Endothelial cell of umbilical vein (primary cell): ENCODE data around the gene SHFL. TPM values are rescaled to one million over a fixed set of nuclear protein-coding genes. Genes with fewer than 3 reads are reported as not detected.

Source experiments
- BruUV-seq: library from RNA; stranded (reverse); fragments of 400-500 nt; replicated peaks from 2 replicates; lab custom pipeline; 2021; lab: Mats Ljungman, UMichigan
- CTCF ChIA-PET: fragments of 300-600, 350-600 bp; sonication (Branson Sonifier 250); formaldehyde crosslinking; loops from one replicate; lab custom pipeline; 2021; ENCODE audit warnings: antibody characterized with exemption, inconsistent platforms; lab: Charles Lee
- POLR2A ChIA-PET: fragments of 300-600, 350-600 bp; sonication (Branson Sonifier 250); formaldehyde crosslinking; loops from one replicate; lab custom pipeline; 2021; ENCODE audit warnings: antibody characterized with exemption, inconsistent platforms; lab: Charles Lee
- DNase-seq: peaks from one replicate; pipeline ENCODE4 v3.0.0-alpha.2; 2011; ENCODE audit warnings: low read depth, low spot score
- FAIRE-seq: peaks from 2 replicates; lab custom pipeline; 2011; peaks lifted over from hg19 to GRCh38; lab: Jason Lieb, UNC
- H2AFZ ChIP-seq: 2 replicates; pipeline ENCODE4 v1.6.0; 2012; ENCODE audit warnings: low read depth, low read length, control low read depth, inconsistent platforms
- H3K27ac ChIP-seq: 2 replicates; pipeline ENCODE4 v1.5.1; 2011; ENCODE audit warnings: low read depth, mild to moderate bottlenecking, control low read depth, low read length, moderate library complexity; ENCODE audit not compliant: insufficient read depth
- H3K27me3 ChIP-seq, 2 experiments: 2 replicates each; pipeline versions ENCODE4 v1.6.0 to v1.6.1; 2011; ENCODE audit warnings: low read length in 2 of 2, mixed read lengths in 1 of 2; ENCODE audit not compliant: control insufficient read depth in 2 of 2, insufficient read depth in 2 of 2
- H3K36me3 ChIP-seq, 2 experiments: 2 replicates in 1 of 2; 3 replicates in 1 of 2; pipeline ENCODE4 v1.5.1; 2011; ENCODE audit warnings: low read length in 2 of 2, mild to moderate bottlenecking in 1 of 2, moderate library complexity in 1 of 2; ENCODE audit not compliant: control insufficient read depth in 2 of 2, insufficient read depth in 2 of 2; ENCODE audit errors: extremely low read depth in 1 of 2
- H3K4me1 ChIP-seq: 3 replicates; pipeline ENCODE4 v1.5.1; 2011; ENCODE audit warnings: mild to moderate bottlenecking, low read length; ENCODE audit not compliant: control insufficient read depth, insufficient read depth; ENCODE audit errors: extremely low read depth
- H3K4me2 ChIP-seq: 2 replicates; pipeline ENCODE4 v1.6.1; 2011; ENCODE audit warnings: low read length, control low read depth, mixed read lengths; ENCODE audit not compliant: insufficient read depth
- H3K4me3 ChIP-seq, 3 experiments: fragments of 200-600 bp in 1 of 3; sonication (generic), shearing (Covaris generic) in 1 of 3; replicated peaks in 1 of 3; 2 replicates each; pipeline ENCODE4 v1.5.1; 2011 to 2016; ENCODE audit warnings: control low read depth in 3 of 3, low read length in 3 of 3, mild to moderate bottlenecking in 2 of 3, inconsistent platforms in 1 of 3, low read depth in 1 of 3, moderate library complexity in 1 of 3; ENCODE audit not compliant: insufficient read depth in 1 of 3
- H3K79me2 ChIP-seq: 2 replicates; pipeline ENCODE4 v1.6.0; 2012; ENCODE audit warnings: low read length, inconsistent platforms; ENCODE audit not compliant: control insufficient read depth, insufficient read depth
- H3K9ac ChIP-seq: replicated peaks from 2 replicates; pipeline ENCODE3; 2011; ENCODE audit warnings: low read length, control low read depth; ENCODE audit not compliant: insufficient read depth; ENCODE audit errors: extremely low read depth
- H3K9me1 ChIP-seq: replicated peaks from 3 replicates; pipeline ENCODE4 v1.6.0; 2011; ENCODE audit warnings: mild to moderate bottlenecking, low read length; ENCODE audit not compliant: control insufficient read depth, insufficient read depth; ENCODE audit errors: extremely low read depth
- H3K9me3 ChIP-seq: replicated peaks from 2 replicates; pipeline ENCODE4 v1.5.1; 2012; ENCODE audit warnings: low read length, inconsistent platforms; ENCODE audit not compliant: control insufficient read depth, insufficient read depth
- H4K20me1 ChIP-seq: replicated peaks from 2 replicates; pipeline ENCODE3; 2011; ENCODE audit warnings: mild to moderate bottlenecking, low read length; ENCODE audit not compliant: control insufficient read depth, insufficient read depth; ENCODE audit errors: extremely low read depth
- CTCF ChIP-seq, 2 donors: IDR thresholded peaks; 1 replicate in 1 of 2; 2 replicates in 1 of 2; pipeline ENCODE4 v1.5.1; 2011; ENCODE audit warnings: low read length in 2 of 2, mild to moderate bottlenecking in 2 of 2, moderate library complexity in 2 of 2, control low read depth in 1 of 2, inconsistent platforms in 1 of 2, low read depth in 1 of 2; ENCODE audit not compliant: insufficient read depth in 1 of 2; ENCODE audit errors: extremely low read depth in 1 of 2
- EZH2 ChIP-seq: IDR thresholded peaks from 2 replicates; pipeline ENCODE4 v1.6.1; 2012; ENCODE audit warnings: borderline replicate concordance, low read depth, mild to moderate bottlenecking, moderate library complexity, low read length, inconsistent platforms; ENCODE audit not compliant: severe bottlenecking
- FOS ChIP-seq: IDR thresholded peaks from 2 replicates; pipeline ENCODE4 v1.6.1; 2011; ENCODE audit warnings: mild to moderate bottlenecking, low read length, moderate library complexity, borderline replicate concordance; ENCODE audit not compliant: insufficient read depth
- GATA2 ChIP-seq: IDR thresholded peaks from 2 replicates; pipeline ENCODE4 v1.7.0; 2011; ENCODE audit warnings: low read depth, mild to moderate bottlenecking, moderate library complexity, mixed read lengths, low read length; ENCODE audit not compliant: insufficient read length, insufficient read depth
- JUN ChIP-seq: IDR thresholded peaks from 2 replicates; pipeline ENCODE4 v1.6.1; 2011; ENCODE audit warnings: borderline replicate concordance, low read depth; ENCODE audit not compliant: insufficient read length, insufficient read depth
- MAX ChIP-seq: IDR thresholded peaks from 2 replicates; pipeline ENCODE4 v1.6.1; 2011; ENCODE audit not compliant: insufficient read depth, insufficient read length
- MYC ChIP-seq: IDR thresholded peaks from one replicate; pipeline ENCODE4 v1.6.1; 2011; ENCODE audit warnings: mild to moderate bottlenecking, low read depth, low read length
- POLR2A ChIP-seq: IDR thresholded peaks from 2 replicates; pipeline ENCODE4 v1.6.1; 2012; ENCODE audit warnings: low read depth, mild to moderate bottlenecking, control low read depth, low read length
- POLR2AphosphoS5 ChIP-seq: IDR thresholded peaks from 2 replicates; pipeline ENCODE4 v1.6.1; 2012; ENCODE audit warnings: low read depth, mild to moderate bottlenecking, control low read depth, low read length, moderate library complexity; ENCODE audit not compliant: insufficient read depth
- dilution Hi-C: fragments of 300-500 bp; cut with MboI; formaldehyde crosslinking; loops from one replicate; pipeline ENCODE4 v1.15.0; 2019; ENCODE audit warnings: low sequenced_read_pairs; ENCODE audit not compliant: extremely low pct_ligation_motif_present
- intact Hi-C: fragments of 100-400 bp; cut with micrococcal nuclease; formaldehyde crosslinking; loops from one replicate; pipeline ENCODE4 v1.10.0; 2022
- polyA plus RNA-seq, 4 experiments: library from polyadenylated mRNA; depleted of rRNA in 3 of 4; stranded (reverse) in 3 of 4; unstranded in 1 of 4; fragments of >200 nt; gene quantifications; 2 replicates each; pipeline versions ENCODE4 v1.2.1 to v1.2.3, GENCODE V29; 2011 to 2012; ENCODE audit warnings: missing spikeins in 1 of 4
- total RNA-seq: library from RNA; stranded (reverse); gene quantifications from 2 replicates; pipeline ENCODE4 v1.2.3, GENCODE V29; 2021

The SHFL gene
- total and polyA plus RNA-seq, 2 donors (not counting 3 experiments of a cell fraction or from before 2014, with no cell fraction given), result 34.4 to 36.9 TPM

- no peaks in the 10 kb centered on the region for H3K4me1 ChIP-seq
- H3K36me3 ChIP-seq, result no peaks in the 10 kb centered on the region
- no peaks in the 10 kb centered on the region for H3K27me3 ChIP-seq
- no peak for DNase-seq
- no peak overlapping the region for H2AFZ ChIP-seq
- intact Hi-C loops (no loop called here), dilution Hi-C loops (no loop called here)
- POLR2A ChIA-PET, result no interaction called here
- FAIRE-seq, result no peak
- no peaks in the 10 kb centered on the region for H3K9me1 ChIP-seq
- TF ChIP-seq MAX (no peak), EZH2 (no peak), POLR2A (no peak), MYC (no peak), POLR2AphosphoS5 (no peak), CTCF (IDR thresholded peaks at IDR 0.05; ENCODE audit: extremely low read depth in 1 of 2, insufficient read depth in 1 of 2, low read depth in 1 of 2, low read length in 2 of 2) (no peak), FOS (no peak), GATA2 (no peak), JUN (no peak)
- H3K4me3 ChIP-seq, result no peak overlapping the region
- no peaks in the 10 kb centered on the region for H3K9me3 ChIP-seq
- no peak overlapping the region for H3K27ac ChIP-seq
- CTCF ChIA-PET, result interaction anchor here (0.6 kb wide), 1 partner anchor 262 kb away, joined by 3 read pairs; no protein-coding TSS in a partner anchor
- no TSS peak for BruUV-seq
- H3K79me2 ChIP-seq, result no peaks in the 10 kb centered on the region
- H3K9ac ChIP-seq, result no peak overlapping the region
- H3K4me2 ChIP-seq, result no peak overlapping the region
- H4K20me1 ChIP-seq, result no peaks in the 10 kb centered on the region
Observed at GRCh38 chr19:10126213-10126639, 40.1 kb downstream of the SHFL start.
